Peyer's patch (tissue), 4 donors: ENCODE results near the gene TMEM132D.

ENCODE experiments used
- CTCF ChIP-seq, 6 experiments: fragments of 450-650 bp in 4 of 6; fragments of 200-600 bp in 2 of 6; sonication (generic) in 1 of 6; IDR thresholded peaks; one replicate each; pipeline ENCODE4 v1.5.1; 2017 to 2019; ENCODE audit warnings: antibody characterized with exemption in 6 of 6, mild to moderate bottlenecking in 3 of 6, moderate library complexity in 1 of 6
- POLR2A ChIP-seq, 2 donors: fragments of 450-650 bp; IDR thresholded peaks; one replicate each; pipeline ENCODE4 v1.5.1; 2017; ENCODE audit warnings: antibody characterized with exemption in 2 of 2, mild to moderate bottlenecking in 2 of 2, moderate library complexity in 2 of 2

DNA sequence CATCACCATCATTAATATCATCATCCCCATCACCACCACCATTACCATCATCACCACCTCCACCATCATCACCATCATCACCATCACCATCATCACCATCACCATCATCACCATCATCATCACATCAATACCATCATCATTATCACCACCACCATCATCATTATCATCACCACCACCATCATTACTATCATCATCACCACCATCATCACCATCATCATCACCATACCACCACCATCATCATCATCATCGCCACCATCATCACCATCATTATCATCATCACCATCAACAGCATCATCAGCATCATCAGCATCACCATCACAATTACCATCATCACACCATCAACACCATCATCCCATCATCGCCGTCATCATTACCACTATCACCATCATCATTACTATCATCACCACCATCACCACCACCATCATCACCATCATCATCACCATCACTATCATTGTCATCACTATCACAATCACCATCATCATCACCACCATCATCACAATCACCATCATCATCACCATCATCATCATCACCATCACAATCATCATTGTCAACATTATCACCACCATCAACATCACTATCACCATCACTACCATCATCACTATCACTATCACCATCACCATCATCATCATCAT lies 767.0 kb downstream of the TMEM132D start:
- TF ChIP-seq CTCF (IDR thresholded peaks at IDR 0.05) (no peak), POLR2A (IDR thresholded peaks at IDR 0.05) (no peak)
